Muscle of back (tissue), 11 donors: ENCODE data around the gene ANKFY1. TPM values are rescaled to one million over a fixed set of nuclear protein-coding genes. Genes with fewer than 3 reads are reported as not detected.
"Not testable (repeated sequence)": the region's sequence is repeated elsewhere in the genome, so short reads cannot be mapped to it uniquely, and the experiment has no call there.

ENCODE experiments used
- DNase-seq, 3 donors: peaks; one replicate each; pipeline versions ENCODE4 v3.0.0 to v3.0.0-alpha.2; 2013
- polyA plus RNA-seq, 10 donors: library from polyadenylated mRNA; unstranded; fragments of 120-200 nt; gene quantifications; one replicate each; pipeline ENCODE4 v1.2.1, GENCODE V29; 2013; ENCODE audit not compliant: insufficient read length in 10 of 10

ANKFY1 gene
- polyA plus RNA-seq, 10 donors, result 24.3 to 36.3 (median 30.1) TPM

DNA sequence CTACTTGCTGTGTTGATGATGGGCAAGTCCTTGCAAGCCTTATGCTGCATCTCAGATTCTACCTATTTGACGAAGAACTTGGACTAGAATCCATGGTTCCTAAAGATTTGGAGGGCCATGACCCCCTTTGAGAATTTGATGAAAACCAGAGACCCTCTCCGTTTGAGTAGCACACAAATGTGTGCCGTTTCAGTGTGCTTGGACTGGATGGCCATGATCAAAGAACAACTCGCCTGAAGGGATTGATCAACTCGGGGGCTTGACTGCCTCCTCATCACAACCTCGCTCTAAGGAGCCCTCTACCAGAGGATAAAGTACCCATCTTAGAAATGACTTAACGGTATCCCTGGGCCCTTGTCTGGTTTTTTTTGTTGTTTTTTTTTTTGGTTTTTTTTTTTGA, 2.8 kb upstream of the ANKFY1 start:
- no peak for DNase-seq

- no peak for DNase-seq
Observed at GRCh38 chr17:4262703-4263102, 1.1 kb downstream of the ANKFY1 start.

- DNase-seq, result no peak
Observed at GRCh38 chr17:4261452-4261851, 2.3 kb downstream of the ANKFY1 start.

- no peak for DNase-seq
Observed at GRCh38 chr17:4258867-4259266, 4.9 kb downstream of the ANKFY1 start.

GRCh38 chr17:4256952-4257351, 6.8 kb downstream of the ANKFY1 start:
- DNase-seq, result no peak

- not testable (repeated sequence) for DNase-seq
Observed at GRCh38 chr17:4255271-4255670, 8.5 kb downstream of the ANKFY1 start.

DNA sequence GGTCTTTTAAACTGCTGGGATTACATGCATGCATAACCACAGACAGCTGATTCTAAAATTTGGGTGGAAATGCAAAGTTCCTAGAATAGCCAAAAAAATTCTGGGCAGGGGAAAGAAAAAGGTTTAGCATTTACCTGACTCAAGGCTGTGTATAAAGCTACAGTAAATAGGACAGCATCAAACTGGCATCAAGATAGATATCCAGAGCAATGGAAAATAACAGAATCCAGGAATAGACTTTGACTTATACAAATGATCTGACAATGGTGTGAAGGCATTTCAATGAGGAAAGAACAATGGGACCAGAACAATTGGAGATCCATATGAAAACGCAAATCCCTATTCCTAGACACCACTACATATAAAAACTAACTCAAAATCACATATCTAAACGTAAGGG, 12.9 kb downstream of the ANKFY1 start:
- no peak for DNase-seq

- DNase-seq, result no peak
Observed at GRCh38 chr17:4249452-4250029, 14.2 kb downstream of the ANKFY1 start.

- DNase-seq, result no peak
Observed at GRCh38 chr17:4248504-4249277, 15.1 kb downstream of the ANKFY1 start.

GRCh38 chr17:4247971-4248388, 15.8 kb downstream of the ANKFY1 start:
- no peak for DNase-seq

DNA sequence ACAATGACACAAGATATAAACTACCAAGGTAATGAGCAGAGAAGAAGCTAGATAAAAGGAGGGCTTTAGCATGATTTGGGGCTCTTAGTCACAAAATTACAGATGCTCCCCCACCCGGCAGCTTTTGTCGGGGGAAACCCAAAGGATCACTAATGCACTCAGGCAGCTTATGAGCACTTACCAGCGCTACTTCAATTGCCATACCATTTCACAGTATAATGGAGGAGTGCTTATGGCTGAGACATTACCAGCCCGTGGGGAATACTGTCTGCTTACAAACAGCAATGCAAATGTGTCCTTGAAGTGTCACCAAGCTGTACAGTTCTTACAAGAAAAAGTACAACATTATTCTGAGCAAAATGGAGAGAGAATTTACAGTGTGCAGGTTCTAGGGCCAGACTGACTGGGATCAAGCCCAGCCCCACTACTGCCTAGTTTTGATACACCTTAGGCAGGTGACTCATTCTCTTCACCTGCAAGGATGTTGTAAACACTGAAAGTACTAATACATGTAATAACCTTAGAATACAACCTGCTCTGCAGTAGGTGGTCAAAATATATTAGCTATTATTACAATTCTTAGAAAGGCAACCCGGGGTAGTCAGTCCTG, 16.3 kb downstream of the ANKFY1 start:
- no peak for DNase-seq

DNA sequence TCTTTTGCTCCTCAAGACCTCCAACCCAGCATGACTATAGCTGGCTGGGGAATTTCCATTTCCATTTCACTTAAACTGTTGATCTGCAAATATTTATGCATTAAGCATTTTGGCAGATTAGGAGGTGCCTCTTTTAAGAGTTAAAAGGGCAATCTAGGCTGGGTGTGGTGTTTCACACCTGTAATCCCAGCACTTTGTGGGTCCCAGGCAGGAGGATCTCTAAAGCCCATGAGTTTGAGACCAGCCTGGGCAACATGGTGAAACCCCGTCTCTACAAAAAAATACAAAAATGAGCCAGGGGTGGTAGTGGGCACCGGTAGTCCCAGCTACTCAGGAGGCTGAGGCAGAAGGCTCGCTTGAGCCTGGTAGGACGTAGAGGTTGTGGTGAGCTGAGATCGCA, 17.1 kb downstream of the ANKFY1 start:
- DNase-seq, result no peak

DNA sequence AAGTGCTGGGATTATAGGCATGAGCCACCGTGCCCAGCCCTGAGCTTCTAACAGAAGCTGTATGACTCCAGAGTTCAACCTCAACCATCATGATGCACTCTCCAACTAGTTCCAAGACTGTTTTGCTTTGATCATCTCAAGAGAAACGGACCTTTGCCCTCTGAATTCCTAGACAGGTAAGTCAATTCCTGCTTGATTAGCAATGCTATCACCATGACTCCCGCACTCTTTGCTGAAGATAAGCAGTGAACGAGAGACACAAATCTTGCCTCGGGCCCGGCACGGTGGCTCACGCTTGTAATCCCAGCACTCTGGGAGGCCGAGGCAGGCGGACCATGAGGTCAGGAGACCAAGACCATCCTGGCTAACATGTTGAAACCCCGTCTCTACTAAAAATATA, 22.2 kb downstream of the ANKFY1 start:
- DNase-seq, result no peak

- peak in 1 of 3 donors; percentile 9 for DNase-seq
Observed at GRCh38 chr17:4236456-4236855, 27.3 kb downstream of the ANKFY1 start.

DNA sequence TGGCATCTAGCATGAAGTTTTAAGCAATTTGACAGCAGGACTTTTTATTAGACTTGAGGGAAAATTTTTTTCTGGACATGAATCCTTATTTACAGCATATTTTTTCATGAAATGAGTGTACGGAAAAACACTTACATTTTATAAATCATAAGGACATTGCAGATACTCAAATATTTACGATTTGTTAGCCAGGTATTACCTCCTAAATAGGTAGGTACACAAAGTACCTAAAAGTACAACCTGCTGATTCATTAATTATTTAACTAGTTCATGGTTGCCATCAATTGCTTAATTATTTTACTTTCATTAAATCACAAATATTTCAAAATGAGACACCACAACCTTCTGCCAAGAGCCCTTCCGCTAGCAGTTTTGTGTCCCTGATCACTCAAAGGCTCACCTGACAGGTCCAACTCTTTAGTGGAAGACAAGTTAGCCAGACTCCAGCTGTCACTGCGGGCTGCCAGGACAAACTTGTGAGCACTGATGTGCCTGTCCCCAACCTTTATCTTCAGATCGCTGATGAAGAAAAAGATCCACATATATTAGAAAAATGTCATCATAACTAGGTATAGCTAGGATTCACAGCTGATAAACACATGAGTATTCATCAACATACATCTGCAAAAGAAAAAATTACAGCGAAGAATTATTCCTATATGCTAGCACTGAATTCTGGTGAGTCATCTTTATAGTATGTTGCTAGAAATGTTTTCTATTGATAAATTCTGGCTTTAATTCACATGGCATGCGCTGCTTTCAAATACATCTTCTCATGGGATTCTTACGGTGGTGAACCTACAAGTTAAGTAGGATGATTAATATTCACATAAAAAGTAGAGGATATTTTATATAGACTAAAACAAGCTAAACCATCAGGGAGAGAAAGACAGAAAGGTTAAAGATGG, 28.2 kb downstream of the ANKFY1 start:
- DNase-seq, result peak in 2 of 3 donors; percentile 40 to 49

DNA sequence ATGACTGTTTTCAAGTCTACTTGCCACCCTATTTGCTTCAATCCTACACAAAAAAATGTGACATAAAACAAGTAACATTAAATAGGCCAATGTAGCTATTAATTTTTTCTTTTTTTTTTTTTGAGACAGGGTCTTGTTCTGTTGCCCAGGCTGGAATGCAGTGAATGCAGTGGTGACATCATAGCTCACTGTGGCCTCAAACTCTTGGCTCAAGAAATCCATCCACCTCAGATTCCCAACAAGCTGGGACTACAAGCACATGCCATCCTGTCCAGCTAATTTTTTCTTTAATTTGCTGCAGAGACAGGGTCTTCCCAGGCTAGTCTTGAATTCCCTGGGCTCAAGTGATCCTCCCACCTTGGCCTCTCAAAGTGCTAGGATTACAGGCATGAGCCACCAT, 29.4 kb downstream of the ANKFY1 start:
- no peak for DNase-seq

- DNase-seq, result peak in 2 of 3 donors; percentile 32 to 38
Observed at GRCh38 chr17:4233668-4234258, 30.0 kb downstream of the ANKFY1 start.

DNA sequence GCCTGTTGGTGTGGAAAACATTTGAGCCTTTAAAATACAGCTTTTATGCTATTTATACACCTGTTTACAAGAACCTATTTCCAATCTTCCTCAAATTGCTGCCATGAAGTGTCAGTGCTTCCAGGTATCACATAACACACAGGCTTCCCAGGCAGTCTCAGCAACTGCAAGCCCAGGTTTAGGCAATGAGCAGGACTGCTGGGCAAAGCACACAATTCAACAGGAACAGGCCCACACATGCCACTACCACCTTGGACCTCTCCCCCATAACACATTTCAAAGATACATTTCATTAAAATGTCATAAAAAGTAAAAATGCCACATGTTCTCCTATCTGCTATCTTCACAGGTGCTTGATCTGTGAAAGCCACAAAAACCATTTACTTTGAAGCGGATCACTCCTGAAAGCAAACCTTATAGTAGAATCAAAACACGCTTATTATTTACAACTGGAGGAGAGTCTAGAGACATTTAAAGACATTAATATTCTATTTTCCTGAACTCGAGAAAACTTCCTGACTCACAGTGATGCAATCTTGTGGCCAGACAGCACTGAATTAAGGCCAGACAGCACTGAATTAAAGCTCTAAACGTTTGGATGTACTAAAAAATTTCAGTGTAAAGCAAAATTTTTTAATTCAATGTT, 31.5 kb downstream of the ANKFY1 start:
- DNase-seq, result no peak

GRCh38 chr17:4229627-4230541, 33.9 kb downstream of the ANKFY1 start:
- DNase-seq, result peak; percentile 84 to 95 (median 94)
